Brain microvascular endothelial cell (primary cell): ENCODE results near the gene MMP17.

Experiments used
- DNase-seq: peaks from one replicate; pipeline ENCODE4 v3.0.0-alpha.2; 2020
- H3K27ac ChIP-seq: fragments of 250-450 bp; sonication (Bioruptor Pico); 2 replicates; pipeline ENCODE4 v1.5.1; 2020; ENCODE audit warnings: mild to moderate bottlenecking, moderate library complexity
- H3K27me3 ChIP-seq: fragments of 250-450 bp; sonication (Bioruptor Pico); replicated peaks from 2 replicates; pipeline ENCODE4 v1.5.1; 2020; ENCODE audit warnings: mild to moderate bottlenecking
- H3K36me3 ChIP-seq: fragments of 250-450 bp; sonication (Bioruptor Pico); replicated peaks from 2 replicates; pipeline ENCODE4 v1.5.1; 2020; ENCODE audit warnings: mild to moderate bottlenecking
- H3K4me3 ChIP-seq: 2 replicates; pipeline ENCODE4 v1.5.1; 2011; ENCODE audit warnings: low read depth, mild to moderate bottlenecking, control low read depth, low read length, moderate library complexity
- CTCF ChIP-seq: IDR thresholded peaks from 2 replicates; pipeline ENCODE4 v1.5.1; 2011; ENCODE audit warnings: low read depth, mild to moderate bottlenecking, moderate library complexity, low read length, control low read depth, inconsistent platforms; ENCODE audit errors: missing control alignments
- in situ Hi-C: cut with HindIII; loops from 2 replicates; pipeline ENCODE4 v1.10.0; 2017; ENCODE audit warnings: low sequenced_read_pairs, low pct_ligation_motif_present

MMP17 gene

GRCh38 chr12:131796411-131796736, 31.8 kb upstream of the MMP17 start:
- no peak for DNase-seq
- peaks cover 6% of the 10 kb centered on the region for H3K36me3 ChIP-seq
- in situ Hi-C loops, result no loop called here
- H3K27ac ChIP-seq, result no peak overlapping the region
- H3K27me3 ChIP-seq, result no peaks in the 10 kb centered on the region
- TF ChIP-seq CTCF, result no peak
- no peak overlapping the region for H3K4me3 ChIP-seq

DNA sequence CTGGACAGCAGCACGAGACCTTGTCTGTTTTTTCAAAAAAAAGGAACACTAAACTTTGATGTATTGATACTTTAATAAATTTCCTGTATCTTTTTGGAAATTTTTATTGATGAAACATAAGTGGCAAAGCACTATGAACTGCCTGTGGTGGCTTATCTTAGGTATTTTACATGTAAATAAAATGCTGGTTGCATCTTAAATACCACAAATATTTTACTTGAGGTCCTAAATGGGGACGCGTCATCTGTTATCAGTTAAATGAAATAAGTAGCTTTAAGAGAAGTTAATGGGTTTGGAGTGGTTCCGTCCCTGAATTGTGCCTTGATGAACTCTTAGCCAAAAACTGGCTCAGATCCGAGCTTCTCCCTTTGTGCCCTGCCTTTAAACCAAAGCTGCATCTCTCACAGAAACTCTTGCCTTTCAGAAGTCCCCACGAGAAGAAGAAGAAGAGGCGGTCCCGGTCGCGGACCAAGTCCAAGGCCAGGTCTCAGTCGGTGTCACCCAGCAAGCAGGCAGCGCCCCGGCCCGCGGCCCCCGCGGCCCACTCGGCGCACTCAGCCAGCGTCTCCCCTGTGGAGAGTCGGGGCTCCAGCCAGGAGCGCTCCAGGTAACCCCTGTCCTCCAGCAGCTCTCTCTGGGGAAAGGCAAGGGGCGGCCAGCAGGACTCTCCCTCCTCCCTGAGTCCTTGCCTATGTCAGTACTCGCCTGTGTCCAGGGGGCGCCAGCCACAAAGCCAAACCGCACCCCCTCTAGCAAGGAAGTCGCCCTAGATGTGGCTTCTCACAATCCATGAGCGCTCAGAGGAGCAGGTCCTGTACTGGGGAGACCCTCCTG, 31.2 kb upstream of the MMP17 start:
- H3K4me3 ChIP-seq, result no peak overlapping the region
- no peaks in the 10 kb centered on the region for H3K27me3 ChIP-seq
- in situ Hi-C loops, result no loop called here
- no peak overlapping the region for H3K27ac ChIP-seq
- peaks cover 8% of the 10 kb centered on the region for H3K36me3 ChIP-seq
- no peak for TF ChIP-seq CTCF
- DNase-seq, result no peak

- Histone ChIP-seq H3K36me3 (peaks cover 9% of the 10 kb centered on the region), H3K4me3 (no peak overlapping the region), H3K27ac (no peak overlapping the region), H3K27me3 (no peaks in the 10 kb centered on the region)
- TF ChIP-seq CTCF, result no peak
- DNase-seq, result no peak
- in situ Hi-C loops, result no loop called here
These were observed 30.6 kb upstream of the MMP17 start for GRCh38 chr12:131797588-131797934.

DNA sequence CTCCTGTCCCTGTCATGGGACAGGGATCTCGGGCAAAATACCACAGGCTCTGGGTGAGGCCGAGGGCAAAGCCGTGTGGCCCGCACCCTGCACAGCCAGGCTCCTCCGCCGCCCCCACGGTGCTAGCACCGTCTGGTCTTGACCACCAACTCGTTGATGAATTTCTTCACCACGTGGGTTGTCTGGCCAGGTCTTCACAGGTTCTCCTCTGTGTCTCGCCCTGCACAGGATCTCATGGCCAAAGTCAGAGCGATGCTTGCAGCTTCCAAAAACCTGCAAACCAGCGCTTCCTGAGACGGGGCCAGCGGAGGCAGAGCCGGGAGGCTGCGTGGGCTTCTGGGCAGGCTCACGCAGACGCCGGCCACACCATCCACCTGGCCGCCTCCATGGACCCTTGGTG, 29.0 kb upstream of the MMP17 start:
- Histone ChIP-seq H3K27ac (no peak overlapping the region), H3K27me3 (no peaks in the 10 kb centered on the region), H3K4me3 (no peak overlapping the region), H3K36me3 (peaks cover 9% of the 10 kb centered on the region)
- no peak for DNase-seq
- TF ChIP-seq CTCF, result no peak
- in situ Hi-C loops, result no loop called here

DNA sequence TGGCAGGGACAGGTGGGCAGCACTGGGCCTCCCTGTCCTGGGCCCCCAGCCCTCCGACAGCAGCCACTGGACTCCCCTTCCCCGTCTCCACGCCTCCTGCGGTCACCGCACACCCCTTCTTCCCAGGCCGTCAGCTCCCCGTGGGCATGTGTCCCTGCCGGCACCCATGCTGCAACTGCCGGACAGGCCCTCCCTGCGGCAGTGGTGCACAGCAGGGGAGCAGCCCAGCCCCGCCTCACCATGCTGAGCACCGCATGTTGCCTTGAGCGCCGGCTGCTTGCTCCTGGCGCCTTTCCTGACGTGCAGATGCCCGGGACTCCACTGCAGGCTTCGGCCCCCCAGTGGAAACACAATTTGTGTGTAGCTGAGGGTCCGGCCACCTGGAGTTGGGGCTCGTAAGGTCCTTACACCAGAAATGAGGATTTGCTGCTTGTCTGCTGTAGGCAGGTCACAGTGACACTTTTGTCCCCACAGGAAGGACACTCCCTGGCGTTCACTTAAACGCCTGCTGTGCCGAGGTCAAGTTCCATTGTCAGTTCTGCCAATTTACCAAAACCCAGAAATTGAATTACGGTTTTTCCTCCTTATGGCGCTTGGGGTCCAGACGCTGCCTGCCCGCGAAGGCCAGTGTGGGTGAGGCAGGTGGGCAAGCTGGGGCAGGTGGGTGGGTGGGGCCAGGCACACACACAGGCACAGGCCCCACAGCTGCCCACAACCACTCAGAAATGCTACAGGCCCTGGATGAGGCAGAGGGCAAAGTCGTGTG, 28.2 kb upstream of the MMP17 start:
- Histone ChIP-seq H3K4me3 (no peak overlapping the region), H3K27ac (no peak overlapping the region), H3K36me3 (peaks cover 9% of the 10 kb centered on the region), H3K27me3 (no peaks in the 10 kb centered on the region)
- no peak for DNase-seq
- in situ Hi-C loops, result no loop called here
- TF ChIP-seq CTCF, result no peak
